Testis (tissue), 3 donors: ENCODE measurements around the gene CROCC2. TPM values are rescaled to one million over a fixed set of nuclear protein-coding genes. Genes with fewer than 3 reads are reported as not detected.

Source experiments
- DNase-seq: peaks from one replicate; pipeline ENCODE4 v3.0.0-alpha.2; 2019
- H3K27ac ChIP-seq, 2 donors: fragments of 200-600 bp; sonication (generic); one replicate each; pipeline ENCODE4 v1.5.1; 2019
- H3K27me3 ChIP-seq: fragments of 200-600 bp; sonication (generic); one replicate; pipeline ENCODE4 v1.5.1; 2019
- H3K36me3 ChIP-seq: fragments of 200-600 bp; sonication (generic); one replicate; pipeline ENCODE4 v1.5.1; 2017; ENCODE audit warnings: low read depth; ENCODE audit errors: missing control alignments
- H3K4me1 ChIP-seq: fragments of 200-600 bp; sonication (generic); one replicate; pipeline ENCODE4 v1.5.1; 2019
- H3K4me3 ChIP-seq, 2 donors: fragments of 200-600 bp; sonication (generic); one replicate each; pipeline ENCODE4 v1.5.1; 2017 to 2019
- H3K9me3 ChIP-seq: fragments of 200-600 bp; sonication (generic); one replicate; pipeline ENCODE4 v1.5.1; 2017
- CTCF ChIP-seq, 3 experiments: fragments of 450-650 bp in 2 of 3; fragments of 200-600 bp in 1 of 3; sonication (generic) in 1 of 3; IDR thresholded peaks; one replicate each; pipeline ENCODE4 v1.5.1; 2016 to 2019; ENCODE audit warnings: antibody characterized with exemption in 3 of 3, mild to moderate bottlenecking in 2 of 3, moderate library complexity in 1 of 3
- POLR2A ChIP-seq: fragments of 450-650 bp; IDR thresholded peaks from one replicate; pipeline ENCODE4 v1.6.1; 2017; ENCODE audit warnings: antibody characterized with exemption, mild to moderate bottlenecking, moderate library complexity
- WGBS, 2 donors: methylation state at CpG; one replicate each; pipeline ENCODE4 v1.1.5; 2018; 5-methylcytosine and 5-hydroxymethylcytosine counted together
- intact Hi-C: fragments of 100-400 bp; cut with DNase I; formaldehyde crosslinking; loops from one replicate; pipeline ENCODE4 v1.15.1; 2023; ENCODE audit warnings: low total_unique reads
- polyA plus RNA-seq: library from polyadenylated mRNA; stranded (reverse); fragments of 350-450 nt; fragmentation: Illumina TruSeq; extraction: RNeasy Lipid Tissue Mini Kit (QIAGEN cat#74804); gene quantifications from one replicate; pipeline ENCODE4 v1.2.3, GENCODE V29; 2014; ENCODE audit warnings: low read depth, low replicate concordance; ENCODE audit not compliant: insufficient read depth
- total RNA-seq, 2 donors: library from RNA; depleted of rRNA; stranded (reverse); fragments of >200 nt; gene quantifications; one replicate each; pipeline ENCODE4 v1.2.3, GENCODE V29; 2016

The CROCC2 gene
- total and polyA plus RNA-seq, 3 donors from 2014 or later: 0.43 to 0.55 (median 0.51) TPM

- no peak overlapping the region for H3K4me3 ChIP-seq
- H3K36me3 ChIP-seq: no peaks in the 10 kb centered on the region
- intact Hi-C loops: no loop called here
- H3K9me3 ChIP-seq: no peaks in the 10 kb centered on the region
- DNase-seq: no peak
- TF ChIP-seq CTCF (IDR thresholded peaks at IDR 0.05) (no peak), POLR2A (no peak)
- WGBS, 2 donors: 91 to 92% methylated on average over 20 of the region's 20 CpGs
- H3K27ac ChIP-seq: no peak overlapping the region
- no peaks in the 10 kb centered on the region for H3K4me1 ChIP-seq
- no peaks in the 10 kb centered on the region for H3K27me3 ChIP-seq
Measured at GRCh38 chr2:241031436-241032165, 125.5 kb downstream of the CROCC2 start.

GRCh38 chr2:241033336-241033987, 127.3 kb downstream of the CROCC2 start:
- no peaks in the 10 kb centered on the region for H3K9me3 ChIP-seq
- no peaks in the 10 kb centered on the region for H3K27me3 ChIP-seq
- H3K4me3 ChIP-seq: no peak overlapping the region
- TF ChIP-seq CTCF (IDR thresholded peaks at IDR 0.05) (no peak), POLR2A (no peak)
- 81 to 92% methylated on average over 5 to 14 of the region's 17 CpGs for WGBS, 2 donors
- intact Hi-C loops: no loop called here
- no peak overlapping the region for H3K27ac ChIP-seq
- DNase-seq: no peak
- H3K4me1 ChIP-seq: no peaks in the 10 kb centered on the region
- H3K36me3 ChIP-seq: no peaks in the 10 kb centered on the region

- no peak for DNase-seq
Measured at GRCh38 chr2:241033994-241034393, 127.9 kb downstream of the CROCC2 start.

GRCh38 chr2:241034490-241035141, 128.5 kb downstream of the CROCC2 start:
- no peaks in the 10 kb centered on the region for H3K4me1 ChIP-seq
- no peak for DNase-seq

More at GRCh38 chr2:241033994-241034393, 127.9 kb downstream of the CROCC2 start:
- no peak overlapping the region for H3K27ac ChIP-seq
- intact Hi-C loops: no loop called here
- no peak overlapping the region for H3K4me3 ChIP-seq
- no peaks in the 10 kb centered on the region for H3K4me1 ChIP-seq
- H3K9me3 ChIP-seq: no peaks in the 10 kb centered on the region
- H3K27me3 ChIP-seq: no peaks in the 10 kb centered on the region
- H3K36me3 ChIP-seq: no peaks in the 10 kb centered on the region
- WGBS, 2 donors: 83 to 89% methylated on average over 6 to 7 of the region's 7 CpGs
- TF ChIP-seq CTCF (IDR thresholded peaks at IDR 0.05) (no peak), POLR2A (no peak)

More at GRCh38 chr2:241034490-241035141, 128.5 kb downstream of the CROCC2 start:
- Histone ChIP-seq H3K27me3 (no peaks in the 10 kb centered on the region), H3K36me3 (no peaks in the 10 kb centered on the region), H3K4me3 (no peak overlapping the region), H3K27ac (no peak overlapping the region), H3K9me3 (no peaks in the 10 kb centered on the region)
- intact Hi-C loops: no loop called here
- no peak for TF ChIP-seq CTCF (IDR thresholded peaks at IDR 0.05)
- TF ChIP-seq POLR2A: no peak
- WGBS, 2 donors: 73 to 91% methylated on average over 8 to 22 of the region's 22 CpGs
